Transverse colon (tissue), 4 donors: ENCODE results near the gene ZNF516. TPM values are rescaled to one million over a fixed set of nuclear protein-coding genes. Genes with fewer than 3 reads are reported as not detected.

Source experiments
- DNase-seq: peaks from one replicate; pipeline ENCODE4 v3.0.0-alpha.2; 2019
- H3K27ac ChIP-seq, 4 donors: fragments of 200-600 bp; sonication (generic); 2 replicates each; pipeline ENCODE4 v1.5.1; 2016 to 2018; ENCODE audit warnings: inconsistent platforms in 4 of 4
- H3K27me3 ChIP-seq: fragments of 200-600 bp; sonication (generic); 2 replicates; pipeline ENCODE4 v1.5.1; 2017; ENCODE audit warnings: inconsistent platforms
- H3K36me3 ChIP-seq, 4 donors: fragments of 200-600 bp; sonication (generic); 2 replicates each; pipeline ENCODE4 v1.5.1; 2017 to 2019; ENCODE audit warnings: inconsistent platforms in 4 of 4
- H3K4me1 ChIP-seq, 4 donors: fragments of 200-600 bp; sonication (generic); 2 replicates each; pipeline ENCODE4 v1.5.1; 2017 to 2020; ENCODE audit warnings: inconsistent platforms in 4 of 4
- H3K4me3 ChIP-seq, 4 donors: fragments of 200-600 bp; sonication (generic); 1 replicate in 1 of 4; 2 replicates in 3 of 4; pipeline versions ENCODE4 v1.5.1 to v1.6.1; 2017 to 2019; ENCODE audit warnings: inconsistent platforms in 4 of 4
- H3K9me3 ChIP-seq, 2 donors: fragments of 200-600 bp; sonication (generic); 2 replicates each; pipeline ENCODE4 v1.5.1; 2017 to 2019; ENCODE audit warnings: inconsistent platforms in 2 of 2
- EP300 ChIP-seq: sonication (generic); formaldehyde crosslinking; IDR thresholded peaks from one replicate; pipeline ENCODE4 v1.6.1; 2017; ENCODE audit warnings: antibody characterized with exemption, low read depth
- POLR2A ChIP-seq: fragments of 450-650 bp; IDR thresholded peaks from one replicate; pipeline ENCODE4 v1.6.1; 2016; ENCODE audit warnings: antibody characterized with exemption, mild to moderate bottlenecking, moderate library complexity
- POLR2AphosphoS5 ChIP-seq, 3 donors: sonication (generic); formaldehyde crosslinking; IDR thresholded peaks; one replicate each; pipeline ENCODE4 v1.6.1; 2016; ENCODE audit warnings: antibody characterized with exemption in 3 of 3
- whole genome bisulfite sequencing, 2 donors: methylation state at CpG; one replicate each; pipeline ENCODE4 v1.1.5; 2018; ENCODE audit warnings: low coverage in 1 of 2; 5-methylcytosine and 5-hydroxymethylcytosine counted together
- in situ Hi-C, 4 donors: fragments of 200-750 bp; cut with MboI; loops; one replicate each; pipeline versions ENCODE4 v1.15.0 to v1.15.1; 2017; ENCODE audit warnings: low sequenced_read_pairs in 3 of 4, low pct_ligation_motif_present in 1 of 4, low pct_unique_long_range_greater_than_20kb in 1 of 4
- intact Hi-C: fragments of 100-400 bp; cut with DNase I; formaldehyde crosslinking; loops from one replicate; pipeline ENCODE4 v1.15.1; 2023; ENCODE audit warnings: low total_unique reads
- total RNA-seq, 4 donors: library from RNA; depleted of rRNA; stranded (reverse); fragments of >200 nt; gene quantifications; one replicate each; pipeline ENCODE4 v1.1.0, GENCODE V29; 2016
- TF ChIP-seq, protein P1 (sequence below), 5 experiments: fragments of 200-600 bp in 3 of 5; fragments of 450-650 bp in 2 of 5; sonication (generic) in 3 of 5; IDR thresholded peaks; 1 replicate in 2 of 5; 2 replicates in 3 of 5; pipeline ENCODE4 v1.5.1; 2016 to 2017; ENCODE audit warnings: antibody characterized with exemption in 5 of 5, inconsistent platforms in 3 of 5, mild to moderate bottlenecking in 2 of 5, moderate library complexity in 1 of 5

The ZNF516 gene
- total RNA-seq, 4 donors from 2014 or later: 19.4 to 37.8 (median 26.7) TPM

DNA sequence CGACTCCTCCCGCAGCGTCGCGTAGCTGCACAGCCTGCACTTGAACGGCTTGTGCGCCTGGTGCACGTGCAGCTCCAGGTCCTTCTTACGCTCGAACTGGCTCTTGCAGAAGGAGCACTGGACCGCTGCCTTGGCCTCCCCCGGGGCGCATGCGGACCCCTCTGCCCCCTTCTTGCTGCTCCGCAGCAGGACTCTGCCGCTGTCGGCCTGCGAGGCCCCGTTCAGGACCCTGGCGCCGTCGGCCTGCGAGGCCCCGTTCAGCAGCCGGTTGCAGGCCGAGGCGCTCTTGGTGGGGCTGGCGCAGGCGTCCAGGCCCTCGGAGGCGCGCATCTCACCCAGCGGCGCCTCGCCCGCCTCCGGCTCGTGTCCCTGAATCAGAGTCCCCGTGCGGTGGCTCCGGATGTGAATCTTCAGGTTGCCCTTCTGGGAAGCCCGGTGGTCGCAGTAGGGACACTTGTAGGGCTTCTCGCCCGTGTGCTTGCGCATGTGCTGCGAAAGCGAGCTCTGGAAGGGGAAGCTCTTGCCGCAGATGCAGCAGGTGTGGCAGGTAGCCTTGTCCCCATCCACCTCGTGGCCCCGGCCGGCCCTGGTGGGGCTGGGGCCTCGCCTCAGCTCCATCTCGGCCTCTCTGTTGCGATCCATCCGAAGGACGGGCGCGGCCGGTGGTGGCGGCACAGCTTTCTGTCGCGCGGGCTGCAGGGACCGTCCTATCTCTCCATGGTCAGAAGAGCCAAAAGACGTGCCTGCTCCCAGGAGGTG lies 52.5 kb downstream of the ZNF516 start:
- Histone ChIP-seq H3K36me3 (peaks cover 0 to 13% (median 6%) of the 10 kb centered on the region in 4 donors), H3K27ac (no peak overlapping the region), H3K9me3 (no peaks in the 10 kb centered on the region), H3K27me3 (no peaks in the 10 kb centered on the region), H3K4me3 (no peak overlapping the region), H3K4me1 (peaks cover 15 to 38% (median 27%) of the 10 kb centered on the region in 4 donors)
- 95% methylated on average over 34 of the region's 66 CpGs; no CpG with 5 or more reads in 1 of the 2 donors for WGBS, 2 donors
- TF ChIP-seq POLR2AphosphoS5 (IDR thresholded peaks at IDR 0.05): no peak
- TF ChIP-seq, protein P1, sequence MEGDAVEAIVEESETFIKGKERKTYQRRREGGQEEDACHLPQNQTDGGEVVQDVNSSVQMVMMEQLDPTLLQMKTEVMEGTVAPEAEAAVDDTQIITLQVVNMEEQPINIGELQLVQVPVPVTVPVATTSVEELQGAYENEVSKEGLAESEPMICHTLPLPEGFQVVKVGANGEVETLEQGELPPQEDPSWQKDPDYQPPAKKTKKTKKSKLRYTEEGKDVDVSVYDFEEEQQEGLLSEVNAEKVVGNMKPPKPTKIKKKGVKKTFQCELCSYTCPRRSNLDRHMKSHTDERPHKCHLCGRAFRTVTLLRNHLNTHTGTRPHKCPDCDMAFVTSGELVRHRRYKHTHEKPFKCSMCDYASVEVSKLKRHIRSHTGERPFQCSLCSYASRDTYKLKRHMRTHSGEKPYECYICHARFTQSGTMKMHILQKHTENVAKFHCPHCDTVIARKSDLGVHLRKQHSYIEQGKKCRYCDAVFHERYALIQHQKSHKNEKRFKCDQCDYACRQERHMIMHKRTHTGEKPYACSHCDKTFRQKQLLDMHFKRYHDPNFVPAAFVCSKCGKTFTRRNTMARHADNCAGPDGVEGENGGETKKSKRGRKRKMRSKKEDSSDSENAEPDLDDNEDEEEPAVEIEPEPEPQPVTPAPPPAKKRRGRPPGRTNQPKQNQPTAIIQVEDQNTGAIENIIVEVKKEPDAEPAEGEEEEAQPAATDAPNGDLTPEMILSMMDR (IDR thresholded peaks at IDR 0.05): no peak
- TF ChIP-seq POLR2A: no peak
- no peak for TF ChIP-seq EP300
- intact Hi-C loops (no loop called here), in situ Hi-C loops (no loop called here)
- no peak for DNase-seq

DNA sequence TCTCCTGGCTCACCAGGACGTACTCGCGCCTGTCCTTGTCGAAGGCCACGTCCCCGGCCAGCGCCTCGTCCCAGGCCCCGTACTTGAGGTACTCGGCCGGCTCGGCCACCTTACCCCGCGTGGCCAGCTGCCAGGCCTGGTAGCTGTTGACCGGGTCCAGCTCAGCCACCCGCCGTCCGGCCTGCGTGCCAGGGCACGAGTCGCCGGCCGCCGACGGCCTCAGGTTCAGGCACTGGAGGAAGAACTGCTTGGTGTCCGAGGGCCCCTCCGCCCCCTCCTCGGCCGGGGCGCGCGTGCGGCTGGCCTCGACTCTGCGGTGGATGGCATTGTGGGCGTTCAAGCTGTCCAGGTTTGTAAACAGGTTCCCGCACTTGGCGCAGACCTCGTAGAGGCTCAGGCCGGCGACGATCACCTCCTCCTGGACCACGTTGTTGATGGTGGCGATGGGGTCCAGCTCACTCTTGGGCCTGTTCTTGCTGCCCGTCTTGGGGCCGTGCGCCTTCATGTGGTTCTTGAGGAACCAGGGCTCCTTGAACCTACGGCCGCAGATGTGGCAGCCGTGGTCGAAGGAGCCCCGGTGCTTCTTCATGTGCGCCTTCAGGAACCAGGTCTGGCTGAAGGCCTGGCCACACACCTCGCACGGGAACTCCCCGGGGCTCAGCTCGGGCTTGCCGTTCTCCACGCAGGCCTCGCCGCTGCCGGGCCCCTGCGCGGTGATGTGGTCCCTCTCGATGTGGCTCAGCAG lies 53.2 kb downstream of the ZNF516 start:
- no peaks in the 10 kb centered on the region for H3K27me3 ChIP-seq
- H3K36me3 ChIP-seq: peaks cover 0 to 13% (median 6%) of the 10 kb centered on the region in 4 donors
- TF ChIP-seq POLR2AphosphoS5 (IDR thresholded peaks at IDR 0.05) (no peak), EP300 (no peak), POLR2A (no peak)
- TF ChIP-seq, protein P1 (IDR thresholded peaks at IDR 0.05): no peak
- no peaks in the 10 kb centered on the region for H3K9me3 ChIP-seq
- H3K4me3 ChIP-seq: no peak overlapping the region
- intact Hi-C loops: no loop called here
- no peak for DNase-seq
- H3K4me1 ChIP-seq: peaks cover 15 to 36% (median 27%) of the 10 kb centered on the region in 4 donors
- WGBS, 2 donors: 98% methylated on average over 65 of the region's 65 CpGs; no CpG with 5 or more reads in 1 of the 2 donors
- in situ Hi-C loops: no loop called here
- no peak overlapping the region for H3K27ac ChIP-seq

DNA sequence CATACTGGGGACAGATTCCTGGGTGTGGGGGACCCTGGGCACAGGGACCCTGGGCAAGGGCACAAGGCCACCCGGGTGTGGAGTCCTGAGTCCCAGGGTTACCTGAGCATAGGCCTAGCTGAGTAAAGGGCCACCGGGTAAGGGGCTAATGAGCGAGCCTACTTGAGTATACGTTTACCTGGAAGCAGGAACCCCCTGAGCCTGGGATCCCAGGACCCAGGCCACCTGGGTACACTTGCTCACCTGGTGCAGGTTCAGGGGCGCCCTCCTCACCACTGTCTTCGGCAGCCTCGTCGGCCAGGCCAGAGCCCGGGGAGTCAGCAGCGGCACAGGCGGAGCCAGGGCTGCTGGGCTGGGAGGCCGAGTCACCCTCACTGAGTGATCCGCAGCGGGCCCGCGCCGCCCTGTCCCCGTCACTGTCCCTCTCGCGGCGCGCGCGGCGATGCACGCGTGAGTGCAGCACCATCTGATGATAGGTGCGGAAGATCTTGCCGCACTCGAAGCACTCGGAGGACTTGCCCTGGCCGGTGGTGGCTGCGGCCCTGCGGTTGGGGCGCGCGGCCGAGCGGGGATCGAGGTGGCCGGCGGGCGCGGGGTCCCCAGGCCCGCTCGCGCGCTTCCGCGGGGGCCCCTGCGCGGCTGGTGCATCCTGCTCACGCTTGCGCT lies 53.9 kb downstream of the ZNF516 start:
- no peak for TF ChIP-seq POLR2A
- TF ChIP-seq, protein P1 (IDR thresholded peaks at IDR 0.05): no peak
- TF ChIP-seq POLR2AphosphoS5 (IDR thresholded peaks at IDR 0.05): no peak
- TF ChIP-seq EP300: no peak
- WGBS, 2 donors: 95% methylated on average over 54 of the region's 54 CpGs; no CpG with 5 or more reads in 1 of the 2 donors
- Histone ChIP-seq H3K27ac (no peak overlapping the region), H3K4me3 (no peak overlapping the region), H3K9me3 (no peaks in the 10 kb centered on the region), H3K4me1 (peaks cover 13 to 30% (median 21%) of the 10 kb centered on the region in 4 donors), H3K27me3 (no peaks in the 10 kb centered on the region), H3K36me3 (peaks cover 0 to 13% (median 6%) of the 10 kb centered on the region in 4 donors)
- DNase-seq: no peak
- intact Hi-C loops (no loop called here), in situ Hi-C loops (no loop called here)

DNA sequence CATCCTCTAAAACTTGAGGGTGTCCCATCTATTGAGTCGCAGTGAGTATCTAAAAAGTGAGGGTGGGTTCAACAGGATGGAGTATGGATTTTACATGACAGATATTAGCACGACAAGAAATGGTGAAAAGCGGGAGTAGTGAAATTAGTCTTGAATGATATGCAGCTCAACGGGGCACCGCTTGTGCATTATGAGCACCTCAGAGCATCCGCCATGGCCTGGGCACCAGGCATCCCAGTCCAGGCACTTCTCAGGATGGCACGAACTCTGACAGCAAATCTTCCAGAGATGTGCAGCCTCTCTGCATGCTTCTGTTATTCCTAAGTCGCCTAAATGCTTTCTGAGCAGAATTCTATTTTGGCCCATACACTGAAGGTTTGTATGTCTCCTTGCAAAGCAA lies 57.1 kb downstream of the ZNF516 start:
- intact Hi-C loops: no loop called here
- WGBS, 2 donors: 88 to 95% methylated on average over 7 to 8 of the region's 8 CpGs
- H3K36me3 ChIP-seq: peaks cover 0 to 13% (median 6%) of the 10 kb centered on the region in 4 donors
- H3K27ac ChIP-seq: no peak overlapping the region
- H3K4me3 ChIP-seq: no peak overlapping the region
- TF ChIP-seq, protein P1 (IDR thresholded peaks at IDR 0.05): no peak
- TF ChIP-seq POLR2A: no peak
- TF ChIP-seq POLR2AphosphoS5 (IDR thresholded peaks at IDR 0.05): no peak
- no peak for TF ChIP-seq EP300
- peaks cover 0 to 6% (median 0%) of the 10 kb centered on the region in 4 donors for H3K4me1 ChIP-seq
- in situ Hi-C loops: no loop called here
- DNase-seq: no peak
- no peaks in the 10 kb centered on the region for H3K27me3 ChIP-seq
- no peaks in the 10 kb centered on the region for H3K9me3 ChIP-seq
